SK-N-SH (cell line): Measurements from ENCODE around the gene PLA2G12B. TPM values are rescaled to one million over a fixed set of nuclear protein-coding genes. Genes with fewer than 3 reads are reported as not detected.

ENCODE experiments used
- CTCF ChIA-PET: fragments of 300-600, 350-600 bp; formaldehyde crosslinking; extraction: SDS; loops from one replicate; lab custom pipeline; 2021; lab: Yijun Ruan, JAX
- POLR2A ChIA-PET: fragments of 350-600 bp; sonication (Branson Sonifier 250); formaldehyde crosslinking; extraction: SDS; loops from one replicate; lab custom pipeline; 2020; ENCODE audit warnings: antibody characterized with exemption, inconsistent platforms; lab: Yijun Ruan, JAX
- DNase-seq: peaks from one replicate; pipeline ENCODE4 v3.0.0; 2012
- H2AFZ ChIP-seq: fragments of 200-600 bp; sonication (generic); 2 replicates; pipeline ENCODE4 v1.8.1; 2016; ENCODE audit warnings: antibody characterized with exemption, mild to moderate bottlenecking, low read depth
- H3F3A ChIP-seq: fragments of 200-600 bp; sonication (generic); replicated peaks from 2 replicates; pipeline ENCODE3; 2016; ENCODE audit warnings: antibody characterized with exemption, mild to moderate bottlenecking; ENCODE audit not compliant: insufficient read depth
- H3K27ac ChIP-seq, 2 experiments: fragments of 200-500 bp in 1 of 2; fragments of 200-600 bp in 1 of 2; sonication (Bioruptor generic) in 1 of 2; sonication (generic), shearing (Covaris generic) in 1 of 2; 2 replicates each; pipeline versions ENCODE4 v1.5.1 to v1.6.1; 2014 to 2016; ENCODE audit warnings: low read depth in 2 of 2, inconsistent platforms in 1 of 2, low read length in 1 of 2, mild to moderate bottlenecking in 1 of 2, mixed read lengths in 1 of 2
- H3K27me3 ChIP-seq: fragments of 200-600 bp; sonication (generic), shearing (Covaris generic); 2 replicates; pipeline ENCODE4 v1.6.1; 2016; ENCODE audit warnings: mixed run types; ENCODE audit not compliant: insufficient read depth
- H3K36me3 ChIP-seq, 2 experiments: fragments of 200-500 bp in 1 of 2; fragments of 200-600 bp in 1 of 2; sonication (Bioruptor generic) in 1 of 2; sonication (generic) in 1 of 2; replicated peaks in 1 of 2; 2 replicates each; pipeline versions ENCODE3 to v1.5.1; 2014 to 2016; ENCODE audit warnings: low read length in 1 of 2, mild to moderate bottlenecking in 1 of 2; ENCODE audit not compliant: insufficient read depth in 2 of 2, control insufficient read depth in 1 of 2
- H3K4me1 ChIP-seq, 2 experiments: fragments of 200-500 bp in 1 of 2; fragments of 200-600 bp in 1 of 2; sonication (Bioruptor generic) in 1 of 2; sonication (generic), shearing (Covaris generic) in 1 of 2; 2 replicates each; pipeline versions ENCODE4 v1.5.1 to v1.6.1; 2014 to 2016; ENCODE audit warnings: low read depth in 1 of 2, low read length in 1 of 2, mixed run types in 1 of 2; ENCODE audit not compliant: insufficient read depth in 2 of 2, control insufficient read depth in 1 of 2
- H3K4me2 ChIP-seq: fragments of 200-600 bp; sonication (generic), shearing (Covaris generic); 2 replicates; pipeline ENCODE4 v1.6.1; 2017; ENCODE audit warnings: mixed run types
- H3K4me3 ChIP-seq, 2 experiments: fragments of 200-500 bp in 1 of 2; fragments of 200-600 bp in 1 of 2; sonication (Bioruptor generic) in 1 of 2; sonication (generic), shearing (Covaris generic) in 1 of 2; 2 replicates each; pipeline versions ENCODE4 v1.5.1 to v1.8.1; 2014 to 2016; ENCODE audit warnings: low read depth in 2 of 2, inconsistent platforms in 1 of 2, low read length in 1 of 2, mild to moderate bottlenecking in 1 of 2, mixed read lengths in 1 of 2, moderate library complexity in 1 of 2
- H3K79me2 ChIP-seq: fragments of 200-600 bp; sonication (generic); 2 replicates; pipeline ENCODE4 v1.8.1; 2017; ENCODE audit warnings: mild to moderate bottlenecking; ENCODE audit not compliant: insufficient read depth
- H3K9ac ChIP-seq: fragments of 200-600 bp; sonication (generic); 2 replicates; pipeline ENCODE4 v1.6.1; 2017; ENCODE audit warnings: mixed run types
- H3K9me2 ChIP-seq: fragments of 200-600 bp; sonication (generic); 2 replicates; pipeline ENCODE4 v1.6.1; 2017; ENCODE audit warnings: mixed run types
- H3K9me3 ChIP-seq: fragments of 200-600 bp; sonication (generic); 2 replicates; pipeline ENCODE4 v1.6.1; 2017; ENCODE audit warnings: mixed run types, mild to moderate bottlenecking, moderate library complexity
- H4K20me1 ChIP-seq: fragments of 200-600 bp; sonication (generic); 2 replicates; pipeline ENCODE4 v1.6.1; 2017; ENCODE audit warnings: mild to moderate bottlenecking, mixed run types; ENCODE audit not compliant: insufficient read depth
- CTCF ChIP-seq: fragments of 200-600 bp; sonication (generic); IDR thresholded peaks from 2 replicates; pipeline ENCODE4 v1.6.1; 2017; ENCODE audit warnings: antibody characterized with exemption, mild to moderate bottlenecking, moderate library complexity
- EP300 ChIP-seq, 2 experiments: IDR thresholded peaks; 2 replicates each; pipeline versions ENCODE4 v1.4.0 to v1.6.1; 2012; ENCODE audit warnings: borderline replicate concordance in 1 of 2, low read depth in 1 of 2, low read length in 1 of 2
- EZH2phosphoT487 ChIP-seq: fragments of 200-600 bp; sonication (generic); IDR thresholded peaks from 2 replicates; pipeline ENCODE4 v1.6.1; 2017; ENCODE audit warnings: low read depth, mixed run types, mild to moderate bottlenecking, antibody characterized with exemption, moderate library complexity, borderline replicate concordance
- FOSL2 ChIP-seq: IDR thresholded peaks from 2 replicates; pipeline ENCODE4 v1.4.0; 2012; ENCODE audit warnings: low read depth, mild to moderate bottlenecking, moderate library complexity, borderline replicate concordance
- FOXJ3 ChIP-seq: sonication (generic); formaldehyde crosslinking; IDR thresholded peaks from 2 replicates; pipeline ENCODE4 v1.5.1; 2020; ENCODE audit warnings: mild to moderate bottlenecking, missing genetic modification reagents
- GABPA ChIP-seq: IDR thresholded peaks from 2 replicates; pipeline ENCODE4 v1.4.0; 2012; ENCODE audit warnings: low read depth, mild to moderate bottlenecking
- GATA2 ChIP-seq: sonication (generic); formaldehyde crosslinking; IDR thresholded peaks from 2 replicates; pipeline ENCODE4 v1.5.0; 2020; ENCODE audit warnings: mild to moderate bottlenecking, missing genetic modification reagents
- IRF3 ChIP-seq: fragments of 150-350 bp; IDR thresholded peaks from 2 replicates; pipeline ENCODE4 v1.6.1; 2016; ENCODE audit warnings: mild to moderate bottlenecking, low read depth, low read length
- JUND ChIP-seq: IDR thresholded peaks from 2 replicates; pipeline ENCODE4 v1.4.0; 2012
- MEF2A ChIP-seq: IDR thresholded peaks from 2 replicates; pipeline ENCODE4 v1.4.0; 2012; ENCODE audit warnings: low read depth, borderline replicate concordance
- NFIC ChIP-seq: IDR thresholded peaks from 2 replicates; pipeline ENCODE4 v1.4.0; 2012; ENCODE audit warnings: borderline replicate concordance
- POLR2AphosphoS5 ChIP-seq: IDR thresholded peaks from 2 replicates; pipeline ENCODE4 v1.6.1; 2012; ENCODE audit warnings: low read depth, low read length
- RAD21 ChIP-seq: IDR thresholded peaks from 2 replicates; pipeline ENCODE4 v1.6.1; 2012; ENCODE audit warnings: mild to moderate bottlenecking, low read length
- RCOR1 ChIP-seq: fragments of 150-350 bp; IDR thresholded peaks from 2 replicates; pipeline ENCODE4 v1.6.1; 2017; ENCODE audit warnings: antibody characterized with exemption, low read length
- RXRA ChIP-seq: IDR thresholded peaks from 2 replicates; pipeline ENCODE4 v1.4.0; 2012; ENCODE audit warnings: low read depth, mild to moderate bottlenecking, borderline replicate concordance
- TAF1 ChIP-seq: IDR thresholded peaks from 2 replicates; pipeline ENCODE4 v1.6.1; 2012; ENCODE audit warnings: low read depth, mild to moderate bottlenecking, low read length, moderate library complexity, borderline replicate concordance
- TCF12 ChIP-seq: IDR thresholded peaks from 2 replicates; pipeline ENCODE4 v1.4.0; 2012
- USF2 ChIP-seq: fragments of 150-350 bp; IDR thresholded peaks from 2 replicates; pipeline ENCODE4 v1.6.1; 2017; ENCODE audit warnings: antibody characterized with exemption, low read length, low read depth, borderline replicate concordance
- YY1 ChIP-seq: IDR thresholded peaks from 2 replicates; pipeline ENCODE4 v1.4.0; 2012; ENCODE audit warnings: low read depth, mild to moderate bottlenecking
- WGBS: methylation state at CpG from one replicate; pipeline ENCODE4 v1.1.6; 2017; ENCODE audit warnings: low lambda C conversion rate; 5-methylcytosine and 5-hydroxymethylcytosine counted together
- polyA plus RNA-seq, 3 experiments: library from polyadenylated mRNA; depleted of rRNA; stranded (reverse); fragments of >200 nt; gene quantifications; 2 replicates each; pipeline ENCODE4 v1.2.3, GENCODE V29; 2012
- TF ChIP-seq, protein P1 (sequence below): IDR thresholded peaks from 2 replicates; pipeline ENCODE4; 2012

The PLA2G12B gene
- polyA plus RNA-seq, 1 of the 3 experiments (the other 2 are of a cell fraction): not detected

GRCh38 chr10:72932259-72933015, 22.2 kb downstream of the PLA2G12B start:
- H4K20me1 ChIP-seq: no peaks in the 10 kb centered on the region
- H3K79me2 ChIP-seq: no peaks in the 10 kb centered on the region
- no peak overlapping the region for H3K9ac ChIP-seq
- no peaks in the 10 kb centered on the region for H3K4me1 ChIP-seq
- no peak overlapping the region for H2AFZ ChIP-seq
- TF ChIP-seq NFIC (no peak), TAF1 (no peak), RAD21 (no peak), TCF12 (no peak), GATA2 (CRISPR knock-in tag) (no peak), MEF2A (no peak), RCOR1 (no peak), CTCF (no peak), FOSL2 (no peak), IRF3 (no peak), USF2 (no peak), JUND (no peak), EZH2phosphoT487 (no peak), FOXJ3 (no peak), GABPA (no peak), RXRA (no peak), YY1 (no peak), POLR2AphosphoS5 (no peak), EP300 (IDR thresholded peaks at IDR 0.05; ENCODE audit: borderline replicate concordance in 1 of 2, low read depth in 1 of 2, low read length in 1 of 2) (no peak)
- TF ChIP-seq, protein P1, sequence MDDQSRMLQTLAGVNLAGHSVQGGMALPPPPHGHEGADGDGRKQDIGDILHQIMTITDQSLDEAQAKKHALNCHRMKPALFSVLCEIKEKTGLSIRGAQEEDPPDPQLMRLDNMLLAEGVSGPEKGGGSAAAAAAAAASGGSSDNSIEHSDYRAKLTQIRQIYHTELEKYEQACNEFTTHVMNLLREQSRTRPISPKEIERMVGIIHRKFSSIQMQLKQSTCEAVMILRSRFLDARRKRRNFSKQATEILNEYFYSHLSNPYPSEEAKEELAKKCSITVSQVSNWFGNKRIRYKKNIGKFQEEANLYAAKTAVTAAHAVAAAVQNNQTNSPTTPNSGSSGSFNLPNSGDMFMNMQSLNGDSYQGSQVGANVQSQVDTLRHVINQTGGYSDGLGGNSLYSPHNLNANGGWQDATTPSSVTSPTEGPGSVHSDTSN: no peak
- H3K36me3 ChIP-seq: no peaks in the 10 kb centered on the region
- H3K9me2 ChIP-seq: no peaks in the 10 kb centered on the region
- POLR2A ChIA-PET: no interaction called here
- no peaks in the 10 kb centered on the region for H3K27me3 ChIP-seq
- no peak overlapping the region for H3K4me2 ChIP-seq
- CTCF ChIA-PET: no interaction called here
- no peak for DNase-seq
- no peak overlapping the region for H3K4me3 ChIP-seq
- WGBS: 85% methylated on average over 20 of the region's 20 CpGs
- H3K27ac ChIP-seq: no peak overlapping the region
- H3F3A ChIP-seq: no peaks in the 10 kb centered on the region
- H3K9me3 ChIP-seq: no peaks in the 10 kb centered on the region
